ENCODE results near the gene WDR45B.

The WDR45B gene

DNA sequence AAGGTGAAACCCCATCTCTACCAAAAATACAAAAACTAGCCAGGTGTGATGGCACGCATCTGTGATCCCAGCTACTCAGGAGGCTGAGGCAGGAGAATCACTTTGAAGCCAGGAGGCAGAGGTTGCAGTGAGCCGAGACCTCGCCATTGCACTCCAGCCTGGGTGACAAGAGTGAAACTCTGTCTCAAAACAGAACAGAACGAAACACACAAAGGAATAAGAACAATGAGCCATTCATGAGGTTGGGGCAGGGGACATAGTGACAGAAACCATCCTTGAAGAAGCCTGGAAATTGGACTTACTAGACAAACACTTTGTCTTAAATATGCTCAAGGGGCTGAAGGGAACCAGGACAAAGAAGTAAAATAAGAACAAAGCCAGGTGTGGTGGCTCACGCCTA, 39.4 kb downstream of the WDR45B start:
- no peak overlapping the region for H3K27ac ChIP-seq
- TF ChIP-seq, protein P1, sequence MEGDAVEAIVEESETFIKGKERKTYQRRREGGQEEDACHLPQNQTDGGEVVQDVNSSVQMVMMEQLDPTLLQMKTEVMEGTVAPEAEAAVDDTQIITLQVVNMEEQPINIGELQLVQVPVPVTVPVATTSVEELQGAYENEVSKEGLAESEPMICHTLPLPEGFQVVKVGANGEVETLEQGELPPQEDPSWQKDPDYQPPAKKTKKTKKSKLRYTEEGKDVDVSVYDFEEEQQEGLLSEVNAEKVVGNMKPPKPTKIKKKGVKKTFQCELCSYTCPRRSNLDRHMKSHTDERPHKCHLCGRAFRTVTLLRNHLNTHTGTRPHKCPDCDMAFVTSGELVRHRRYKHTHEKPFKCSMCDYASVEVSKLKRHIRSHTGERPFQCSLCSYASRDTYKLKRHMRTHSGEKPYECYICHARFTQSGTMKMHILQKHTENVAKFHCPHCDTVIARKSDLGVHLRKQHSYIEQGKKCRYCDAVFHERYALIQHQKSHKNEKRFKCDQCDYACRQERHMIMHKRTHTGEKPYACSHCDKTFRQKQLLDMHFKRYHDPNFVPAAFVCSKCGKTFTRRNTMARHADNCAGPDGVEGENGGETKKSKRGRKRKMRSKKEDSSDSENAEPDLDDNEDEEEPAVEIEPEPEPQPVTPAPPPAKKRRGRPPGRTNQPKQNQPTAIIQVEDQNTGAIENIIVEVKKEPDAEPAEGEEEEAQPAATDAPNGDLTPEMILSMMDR (IDR thresholded peaks at IDR 0.05; ENCODE audit: low read depth, low read length): no peak
- H3K36me3 ChIP-seq: peaks cover 50% of the 10 kb centered on the region
- no peak overlapping the region for H3K4me3 ChIP-seq (ENCODE audit: low read depth, low read length)
- no peak for DNase-seq
- H3K27me3 ChIP-seq (ENCODE audit: insufficient read depth, low read depth, severe bottlenecking): no peaks in the 10 kb centered on the region
- H3K9me3 ChIP-seq (ENCODE audit: severe bottlenecking): peaks cover 3% of the 10 kb centered on the region

DNA sequence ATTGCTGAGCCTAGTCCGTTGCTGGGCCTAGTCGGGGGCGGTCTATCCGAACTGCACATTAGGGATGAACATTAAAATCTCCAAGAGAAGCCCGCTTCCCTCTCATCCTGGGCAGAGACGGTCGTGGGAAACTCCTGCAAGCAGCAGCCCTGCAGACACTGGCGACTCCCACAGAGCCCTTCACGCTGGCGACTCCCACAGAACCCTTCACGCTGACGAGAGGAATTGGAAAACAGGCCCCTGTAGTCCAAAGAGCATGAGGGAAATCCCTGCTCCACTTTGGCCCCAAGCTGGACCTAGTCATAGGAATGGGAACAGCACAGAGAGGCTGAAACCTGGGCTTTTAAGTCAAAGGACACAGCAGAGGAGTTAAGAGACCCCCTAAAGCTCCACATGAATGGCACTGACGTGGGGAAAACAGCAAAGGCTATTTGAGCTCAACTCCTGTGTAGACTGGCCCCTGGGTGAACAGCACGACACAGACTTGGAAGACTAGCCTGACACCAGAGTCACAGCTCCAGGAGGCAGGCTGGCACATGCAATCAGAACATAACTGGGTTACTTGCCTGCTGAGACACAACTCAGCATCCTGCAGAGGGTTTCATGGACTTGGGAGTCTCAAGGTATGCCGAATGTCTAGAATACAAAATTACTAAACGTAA, 42.2 kb downstream of the WDR45B start:
- peaks cover 69% of the 10 kb centered on the region for H3K36me3 ChIP-seq
- TF ChIP-seq, protein P1 (IDR thresholded peaks at IDR 0.05; ENCODE audit: low read depth, low read length): no peak

DNA sequence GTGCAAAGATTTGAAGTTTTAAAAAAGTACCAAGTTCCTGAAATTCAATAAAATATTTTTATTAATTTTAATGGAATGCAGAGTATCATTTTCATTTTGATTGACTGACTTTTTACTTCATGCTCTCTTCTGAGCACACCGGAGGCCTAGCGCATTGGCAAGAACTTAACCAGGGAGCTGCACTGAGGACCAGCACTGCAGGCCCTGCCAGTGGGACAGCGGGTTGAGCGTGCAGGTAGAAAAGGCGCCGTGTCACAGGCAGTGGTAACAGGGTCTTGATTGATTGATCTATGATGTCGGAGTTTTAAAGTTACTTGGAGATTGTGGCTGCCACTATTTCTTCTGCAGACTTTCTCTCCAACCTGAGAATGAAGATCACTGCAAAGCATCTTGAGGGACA, 43.7 kb downstream of the WDR45B start:
- no peaks in the 10 kb centered on the region for H3K9me3 ChIP-seq (ENCODE audit: severe bottlenecking)
- TF ChIP-seq, protein P1 (IDR thresholded peaks at IDR 0.05; ENCODE audit: low read depth, low read length): no peak
- H3K36me3 ChIP-seq: peaks cover 82% of the 10 kb centered on the region
- no peaks in the 10 kb centered on the region for H3K27me3 ChIP-seq (ENCODE audit: insufficient read depth, low read depth, severe bottlenecking)
- no peak overlapping the region for H3K4me3 ChIP-seq (ENCODE audit: low read depth, low read length)
- no peak for DNase-seq
- no peak overlapping the region for H3K27ac ChIP-seq

More for the DNA sequence above, 42.2 kb downstream of the WDR45B start:
- no peak overlapping the region for H3K27ac ChIP-seq
- H3K27me3 ChIP-seq (ENCODE audit: insufficient read depth, low read depth, severe bottlenecking): no peaks in the 10 kb centered on the region
- H3K9me3 ChIP-seq (ENCODE audit: severe bottlenecking): no peaks in the 10 kb centered on the region
- H3K4me3 ChIP-seq (ENCODE audit: low read depth, low read length): no peak overlapping the region
- no peak for DNase-seq

GRCh38 chr17:82603981-82604448, 44.2 kb downstream of the WDR45B start:
- H3K36me3 ChIP-seq: peaks cover 86% of the 10 kb centered on the region
- TF ChIP-seq, protein P1 (IDR thresholded peaks at IDR 0.05; ENCODE audit: low read depth, low read length): no peak
- DNase-seq: no peak
- H3K27me3 ChIP-seq (ENCODE audit: insufficient read depth, low read depth, severe bottlenecking): no peaks in the 10 kb centered on the region
- H3K9me3 ChIP-seq (ENCODE audit: severe bottlenecking): no peaks in the 10 kb centered on the region
- H3K27ac ChIP-seq: no peak overlapping the region
- no peak overlapping the region for H3K4me3 ChIP-seq (ENCODE audit: low read depth, low read length)

DNA sequence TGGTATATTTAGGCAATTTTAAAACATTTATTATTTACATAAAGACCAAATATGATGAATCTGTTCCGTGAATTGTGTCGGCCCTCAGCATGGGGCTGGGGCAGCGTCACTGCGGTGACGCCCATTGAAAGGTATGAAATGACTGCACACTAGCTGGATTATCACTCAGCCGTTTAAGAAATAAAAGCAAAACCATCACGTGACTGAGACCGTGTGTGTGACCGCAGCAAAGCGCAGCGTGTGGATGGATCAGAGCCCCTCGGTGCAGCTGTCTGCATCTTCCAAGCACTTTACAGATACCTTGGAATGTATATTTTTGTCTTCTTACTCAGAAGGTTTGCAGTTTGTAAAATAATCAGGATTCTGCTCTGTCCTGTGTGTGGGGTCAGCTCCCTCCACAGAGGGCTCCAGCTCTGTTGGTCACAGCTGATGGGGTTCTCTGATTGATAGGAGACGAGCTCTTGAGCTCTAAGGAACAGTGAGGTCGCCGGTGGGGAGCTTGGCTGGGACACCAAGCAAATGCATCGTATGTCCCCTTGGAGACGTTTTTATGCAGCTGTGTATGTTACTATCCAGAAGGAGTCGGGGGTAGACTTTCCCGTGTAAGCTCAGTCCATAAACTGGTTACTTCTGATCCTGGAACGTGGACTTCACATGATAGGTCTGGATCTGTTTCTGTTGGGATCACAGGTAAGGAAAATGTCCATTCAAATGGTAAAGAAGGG, 45.1 kb downstream of the WDR45B start:
- no peak overlapping the region for H3K27ac ChIP-seq
- H3K9me3 ChIP-seq (ENCODE audit: severe bottlenecking): no peaks in the 10 kb centered on the region
- peaks cover 90% of the 10 kb centered on the region for H3K36me3 ChIP-seq
- TF ChIP-seq, protein P1 (IDR thresholded peaks at IDR 0.05; ENCODE audit: low read depth, low read length): no peak
- no peak for DNase-seq
- no peaks in the 10 kb centered on the region for H3K27me3 ChIP-seq (ENCODE audit: insufficient read depth, low read depth, severe bottlenecking)
- no peak overlapping the region for H3K4me3 ChIP-seq (ENCODE audit: low read depth, low read length)
